Activated CD8-positive, alpha-beta memory T cell treated with anti-CD3 and anti-CD28 coated beads, Interleukin-2, amount 10 ng/mL, durations not matched to agents 7 days and 5 days (primary cell): Measurements from ENCODE around the gene ATP2A3. TPM values are rescaled to one million over a fixed set of nuclear protein-coding genes. Genes with fewer than 3 reads are reported as not detected.

ENCODE experiments used
- ATAC-seq: fragments of 150-1000 bp; cut with Tn5 transposase; one replicate; pipeline ENCODE4 v1.10.0; 2021; ENCODE audit warnings: moderate library complexity
- CTCF ChIA-PET: fragments of 350-600 bp; sonication (Branson Sonifier 250); formaldehyde crosslinking; loops from one replicate; lab custom pipeline; 2021; ENCODE audit warnings: antibody characterized with exemption; lab: Charles Lee
- DNase-seq: peaks from one replicate; pipeline ENCODE4 v3.0.0-alpha.2; 2020
- H3K27ac Mint-ChIP-seq: one replicate; pipeline ENCODE4 v1.8.0; 2021; ENCODE audit warnings: mild to moderate bottlenecking, mixed read lengths
- H3K27me3 Mint-ChIP-seq: one replicate; pipeline ENCODE4 v1.8.0; 2021; ENCODE audit warnings: mixed read lengths
- H3K36me3 Mint-ChIP-seq: one replicate; pipeline ENCODE4 v1.8.0; 2021; ENCODE audit warnings: mild to moderate bottlenecking, mixed read lengths
- H3K4me1 Mint-ChIP-seq: one replicate; pipeline ENCODE4 v1.8.0; 2021; ENCODE audit warnings: mixed read lengths
- H3K4me3 Mint-ChIP-seq: one replicate; pipeline ENCODE4 v1.8.0; 2021; ENCODE audit warnings: mild to moderate bottlenecking, moderate library complexity, mixed read lengths
- H3K9me3 Mint-ChIP-seq: one replicate; pipeline ENCODE4 v1.8.0; 2022; ENCODE audit warnings: low read depth, mixed read lengths
- total RNA-seq, 2 experiments: library from RNA; stranded (reverse); gene quantifications; one replicate each; pipeline ENCODE4 v1.2.3, GENCODE V29; 2021

Gene ATP2A3
- total RNA-seq, 2 experiments from 2014 or later = 264 to 377 TPM

- DNase-seq (no peak), ATAC-seq (no peak)
- no peaks in the 10 kb centered on the region for H3K27me3 Mint-ChIP-seq
- peaks cover 5% of the 10 kb centered on the region for H3K36me3 Mint-ChIP-seq
- H3K9me3 Mint-ChIP-seq = peaks cover 7% of the 10 kb centered on the region
- no peak overlapping the region for H3K27ac Mint-ChIP-seq
- H3K4me1 Mint-ChIP-seq = peaks cover 11% of the 10 kb centered on the region
- H3K4me3 Mint-ChIP-seq = no peak overlapping the region
- CTCF ChIA-PET = interaction anchor here (2.1 kb wide), 1 partner anchor 27 kb away, joined by 4 read pairs; no protein-coding TSS in a partner anchor
Observed at GRCh38 chr17:3977387-3977786, 13.2 kb upstream of the ATP2A3 start.

- ATAC-seq = no peak
- no peak for DNase-seq
- CTCF ChIA-PET = interaction anchor here (2.1 kb wide), 1 partner anchor 28 kb away, joined by 4 read pairs; no protein-coding TSS in a partner anchor
- Mint-ChIP-seq H3K27ac (no peak overlapping the region), H3K4me1 (peaks cover 17% of the 10 kb centered on the region), H3K36me3 (peaks cover 5% of the 10 kb centered on the region), H3K9me3 (peaks cover 7% of the 10 kb centered on the region), H3K27me3 (no peaks in the 10 kb centered on the region), H3K4me3 (no peak overlapping the region)
Observed at GRCh38 chr17:3976675-3977171, 12.5 kb upstream of the ATP2A3 start.

GRCh38 chr17:3974980-3975379, 10.7 kb upstream of the ATP2A3 start:
- no peak for DNase-seq
- no peak overlapping the region for H3K4me3 Mint-ChIP-seq
- CTCF ChIA-PET = interaction anchor here (1.9 kb wide), 1 partner anchor 10 kb away, joined by 5 read pairs; the partner anchor contains the start of gene ATP2A3
- peaks cover 7% of the 10 kb centered on the region for H3K9me3 Mint-ChIP-seq
- peaks cover 3% of the 10 kb centered on the region for H3K27me3 Mint-ChIP-seq
- H3K4me1 Mint-ChIP-seq = peaks cover 17% of the 10 kb centered on the region
- ATAC-seq = no peak
- peaks cover 5% of the 10 kb centered on the region for H3K36me3 Mint-ChIP-seq
- H3K27ac Mint-ChIP-seq = no peak overlapping the region

DNA sequence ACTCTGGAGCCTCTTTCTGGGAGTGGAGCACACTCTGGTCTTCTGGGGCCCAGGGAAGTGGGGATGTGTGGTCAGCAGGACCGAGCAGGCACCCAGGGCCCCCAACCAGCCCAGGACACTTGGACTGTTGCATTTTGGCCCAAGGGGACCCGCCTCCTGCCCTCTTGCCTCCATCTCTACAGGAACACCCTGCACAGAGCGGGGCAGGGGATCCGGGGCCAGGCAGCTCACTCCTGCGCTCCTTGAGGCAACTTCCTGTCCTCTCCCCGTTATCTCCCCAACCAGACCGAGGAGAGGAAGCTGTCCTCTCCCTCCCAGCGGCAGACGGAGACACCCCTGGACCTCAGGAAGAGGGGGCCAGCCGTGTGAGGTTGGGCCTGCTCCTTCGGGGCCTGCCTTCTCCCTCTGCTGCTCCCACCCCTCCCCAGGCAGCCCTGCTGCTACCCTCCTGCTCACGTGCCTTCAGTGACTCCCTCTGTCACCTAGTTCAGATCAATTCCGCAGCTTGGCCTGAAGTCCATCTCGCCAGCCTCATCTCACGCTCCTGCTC, 10.0 kb upstream of the ATP2A3 start:
- H3K27ac Mint-ChIP-seq = no peak overlapping the region
- H3K27me3 Mint-ChIP-seq = peaks cover 3% of the 10 kb centered on the region
- H3K4me3 Mint-ChIP-seq = no peak overlapping the region
- CTCF ChIA-PET = interaction anchor here (1.2 to 1.9 kb wide), 3 partner anchors 9 to 60 kb away, joined by 3 to 5 read pairs (median 4); partner anchors contain the start of gene ATP2A3
- H3K9me3 Mint-ChIP-seq = peaks cover 7% of the 10 kb centered on the region
- H3K36me3 Mint-ChIP-seq = peaks cover 5% of the 10 kb centered on the region
- H3K4me1 Mint-ChIP-seq = peaks cover 17% of the 10 kb centered on the region
- ATAC-seq (no peak), DNase-seq (no peak)

- peaks cover 5% of the 10 kb centered on the region for H3K36me3 Mint-ChIP-seq
- ATAC-seq (no peak), DNase-seq (no peak)
- H3K27ac Mint-ChIP-seq = no peak overlapping the region
- CTCF ChIA-PET = interaction anchor here (1.2 to 1.3 kb wide), 2 partner anchors 14 to 59 kb away, joined by 3 to 4 read pairs; no protein-coding TSS in a partner anchor
- peaks cover 21% of the 10 kb centered on the region for H3K4me1 Mint-ChIP-seq
- H3K4me3 Mint-ChIP-seq = no peak overlapping the region
- H3K9me3 Mint-ChIP-seq = peaks cover 7% of the 10 kb centered on the region
- peaks cover 6% of the 10 kb centered on the region for H3K27me3 Mint-ChIP-seq
Observed at GRCh38 chr17:3973495-3974137, 9.4 kb upstream of the ATP2A3 start.

DNA sequence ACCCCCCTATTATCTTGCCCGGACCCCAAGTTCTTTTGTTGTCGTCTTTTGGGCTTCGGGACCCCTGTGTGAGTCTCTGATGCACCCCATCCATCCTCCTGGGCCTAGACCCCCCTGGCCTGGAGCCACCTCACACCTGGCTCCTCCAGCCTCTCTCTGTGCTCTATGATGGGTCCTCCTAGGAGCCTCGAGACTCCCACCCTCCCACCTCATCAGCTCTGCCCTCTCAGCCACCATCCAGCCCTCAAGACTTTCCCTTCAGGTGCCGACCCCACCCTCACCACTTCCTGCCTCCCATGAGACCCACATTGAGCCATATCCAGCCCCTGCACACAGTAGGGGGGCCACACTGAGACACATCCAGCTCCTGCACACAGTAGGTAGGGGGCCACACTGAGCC, 8.7 kb upstream of the ATP2A3 start:
- Mint-ChIP-seq H3K4me3 (no peak overlapping the region), H3K27me3 (peaks cover 6% of the 10 kb centered on the region), H3K9me3 (peaks cover 7% of the 10 kb centered on the region), H3K27ac (no peak overlapping the region), H3K4me1 (peaks cover 21% of the 10 kb centered on the region), H3K36me3 (peaks cover 5% of the 10 kb centered on the region)
- CTCF ChIA-PET = no interaction called here
- ATAC-seq (no peak), DNase-seq (no peak)

- Mint-ChIP-seq H3K4me1 (peaks cover 21% of the 10 kb centered on the region), H3K36me3 (peaks cover 5% of the 10 kb centered on the region), H3K9me3 (peaks cover 7% of the 10 kb centered on the region), H3K27ac (no peak overlapping the region), H3K4me3 (peak overlapping the region; percentile 49), H3K27me3 (peaks cover 6% of the 10 kb centered on the region)
- CTCF ChIA-PET = interaction anchor here (1.0 kb wide), 1 partner anchor 45 kb away, joined by 3 read pairs; no protein-coding TSS in a partner anchor
- DNase-seq = peak; percentile 51
- ATAC-seq = peak; percentile 63
Observed at GRCh38 chr17:3972281-3972731, 8.1 kb upstream of the ATP2A3 start.

DNA sequence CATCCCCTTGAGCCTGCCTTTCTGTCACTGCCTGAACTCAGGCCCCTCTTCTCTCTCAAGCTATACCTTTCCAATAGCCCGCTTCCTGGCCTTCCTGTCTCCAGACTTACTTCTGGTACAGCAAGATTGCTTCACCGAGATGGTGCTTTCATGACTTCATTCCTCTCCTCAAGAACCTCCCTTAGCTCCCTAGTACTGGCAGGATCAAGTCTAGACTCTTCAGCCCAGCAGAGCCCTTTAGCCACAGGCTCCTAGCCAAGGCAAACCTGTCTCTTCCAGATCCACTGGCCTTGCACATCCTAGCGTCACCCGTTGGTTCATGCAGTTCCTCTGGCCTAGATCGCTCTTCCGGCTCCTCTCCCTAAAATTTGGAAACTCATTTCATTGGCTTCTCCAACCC, 6.4 kb upstream of the ATP2A3 start:
- peaks cover 7% of the 10 kb centered on the region for H3K9me3 Mint-ChIP-seq
- CTCF ChIA-PET = interaction anchor here (1.0 kb wide), 1 partner anchor 233 kb away, joined by 3 read pairs; no protein-coding TSS in a partner anchor
- H3K27me3 Mint-ChIP-seq = peaks cover 6% of the 10 kb centered on the region
- ATAC-seq (no peak), DNase-seq (no peak)
- H3K4me3 Mint-ChIP-seq = no peak overlapping the region
- H3K27ac Mint-ChIP-seq = no peak overlapping the region
- peaks cover 23% of the 10 kb centered on the region for H3K4me1 Mint-ChIP-seq
- H3K36me3 Mint-ChIP-seq = peaks cover 5% of the 10 kb centered on the region

DNA sequence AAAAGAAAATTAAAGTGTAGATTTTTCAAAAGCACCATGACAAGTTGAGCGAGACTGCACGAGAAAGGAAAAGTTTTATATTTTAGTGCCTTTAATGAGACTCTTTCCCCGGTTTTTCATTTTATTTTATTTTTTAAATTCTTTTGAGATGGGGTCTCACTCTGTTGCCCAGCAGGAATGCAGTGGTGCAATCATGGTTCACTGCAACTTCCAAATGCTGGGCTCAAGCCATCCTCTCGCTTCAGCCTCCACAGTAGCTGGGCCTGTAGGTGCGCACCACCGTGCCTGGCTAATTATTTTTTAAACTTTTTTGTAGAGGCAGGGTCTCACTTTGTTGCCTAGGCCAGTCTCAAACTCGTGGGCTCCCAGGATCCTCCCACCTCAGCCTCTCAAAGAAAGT, 5.7 kb upstream of the ATP2A3 start:
- Mint-ChIP-seq H3K27me3 (peaks cover 6% of the 10 kb centered on the region), H3K4me3 (no peak overlapping the region), H3K9me3 (peaks cover 5% of the 10 kb centered on the region), H3K27ac (no peak overlapping the region), H3K4me1 (peaks cover 29% of the 10 kb centered on the region), H3K36me3 (peaks cover 3% of the 10 kb centered on the region)
- CTCF ChIA-PET = interaction anchor here (1.0 kb wide), 1 partner anchor 232 kb away, joined by 3 read pairs; no protein-coding TSS in a partner anchor
- ATAC-seq (no peak), DNase-seq (no peak)

DNA sequence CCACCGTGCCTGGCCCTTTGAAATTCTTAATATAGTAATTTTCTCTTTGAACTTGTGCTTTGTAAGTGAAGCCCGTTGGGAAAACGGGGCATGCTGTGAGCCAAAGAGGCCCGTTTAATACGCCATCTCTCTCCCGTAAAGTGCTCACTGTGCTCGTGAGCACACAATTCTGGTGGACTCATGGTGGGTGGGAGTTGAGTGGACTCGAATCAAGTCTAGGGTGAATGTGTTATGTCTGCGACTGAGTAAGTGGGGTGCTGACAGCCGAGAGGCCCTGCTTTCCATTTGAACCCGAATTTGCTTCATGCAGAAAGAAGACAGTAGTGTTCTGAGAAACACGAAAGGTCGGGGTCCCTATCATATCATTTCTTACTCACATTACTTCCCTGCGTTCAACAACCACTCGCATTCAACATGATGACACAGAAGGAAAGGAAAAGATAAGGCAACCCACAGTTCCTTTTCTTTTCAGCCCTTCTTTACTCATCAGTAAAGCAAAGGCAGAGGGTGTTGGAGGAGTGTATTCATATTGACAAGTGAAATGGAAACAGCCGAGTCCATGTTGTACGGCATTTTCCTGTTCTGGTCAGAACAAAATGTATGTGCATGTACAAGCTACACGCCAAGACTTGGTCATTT, 4.8 kb upstream of the ATP2A3 start:
- H3K9me3 Mint-ChIP-seq = no peaks in the 10 kb centered on the region
- DNase-seq (no peak), ATAC-seq (no peak)
- H3K4me3 Mint-ChIP-seq = no peak overlapping the region
- H3K27me3 Mint-ChIP-seq = peaks cover 6% of the 10 kb centered on the region
- CTCF ChIA-PET = no interaction called here
- H3K36me3 Mint-ChIP-seq = no peaks in the 10 kb centered on the region
- peaks cover 29% of the 10 kb centered on the region for H3K4me1 Mint-ChIP-seq
- H3K27ac Mint-ChIP-seq = no peak overlapping the region

DNA sequence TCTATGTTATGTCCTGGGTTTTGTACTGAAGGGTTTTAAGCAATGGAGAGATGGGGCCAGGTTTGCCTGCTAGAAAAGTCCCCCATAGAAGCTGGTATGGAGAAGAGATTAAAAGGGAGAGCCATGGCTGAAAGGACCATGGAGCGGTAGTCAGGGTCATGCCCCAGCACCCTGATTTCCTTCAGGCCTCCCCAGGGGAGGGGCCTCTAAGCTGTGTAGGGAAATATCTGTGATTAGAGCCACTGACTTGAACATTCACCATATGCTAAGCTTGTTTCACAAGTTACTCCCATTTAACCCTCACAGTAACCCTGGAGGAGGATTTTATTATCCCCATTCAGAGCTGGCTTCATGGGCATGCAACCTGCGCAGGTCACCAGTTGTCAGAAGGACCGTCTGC, 3.8 kb upstream of the ATP2A3 start:
- Mint-ChIP-seq H3K4me1 (peaks cover 23% of the 10 kb centered on the region), H3K4me3 (no peak overlapping the region), H3K27ac (no peak overlapping the region), H3K9me3 (no peaks in the 10 kb centered on the region), H3K27me3 (peaks cover 6% of the 10 kb centered on the region), H3K36me3 (peaks cover 3% of the 10 kb centered on the region)
- ATAC-seq = no peak
- no peak for DNase-seq
- CTCF ChIA-PET = interaction anchor here (2.0 kb wide), 1 partner anchor 54 kb away, joined by 7 read pairs; no protein-coding TSS in a partner anchor

DNA sequence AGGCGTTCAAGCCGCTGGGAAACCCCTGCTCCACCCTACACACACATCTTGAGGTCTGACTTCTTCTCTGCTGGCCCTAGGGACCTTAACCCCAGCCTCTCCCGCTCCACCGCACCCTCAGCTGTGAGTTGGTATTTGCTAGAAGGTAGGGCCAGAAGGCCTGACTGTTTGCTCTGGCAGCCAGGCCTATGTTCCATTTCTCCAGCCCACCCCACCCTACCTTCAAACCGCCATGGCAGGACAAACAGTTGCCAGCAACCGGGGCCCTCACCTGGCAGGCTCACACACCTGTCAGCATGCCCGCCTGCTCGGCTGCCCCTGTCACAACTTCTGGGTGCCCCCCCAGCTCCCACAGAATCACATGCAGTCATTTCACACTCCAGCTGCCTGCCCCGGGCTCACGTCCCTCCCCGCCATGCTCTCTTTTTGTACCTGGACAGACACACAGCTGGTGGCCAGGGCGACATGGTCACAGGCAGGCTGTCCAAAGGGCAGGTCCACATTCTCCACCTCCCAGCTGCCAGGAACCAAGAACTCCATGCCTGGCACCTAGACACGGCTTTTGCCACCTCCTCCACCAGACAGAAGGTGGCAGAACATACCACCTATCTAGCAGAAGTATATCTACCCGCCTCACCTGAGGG, 2.6 kb upstream of the ATP2A3 start:
- ATAC-seq (no peak), DNase-seq (no peak)
- Mint-ChIP-seq H3K36me3 (peaks cover 11% of the 10 kb centered on the region), H3K9me3 (no peaks in the 10 kb centered on the region), H3K4me3 (no peak overlapping the region), H3K4me1 (peaks cover 22% of the 10 kb centered on the region), H3K27me3 (peaks cover 6% of the 10 kb centered on the region), H3K27ac (no peak overlapping the region)
- CTCF ChIA-PET = interaction anchor here (1.0 to 2.5 kb wide), 4 partner anchors 11 to 53 kb away, joined by 3 to 9 read pairs (median 5); no protein-coding TSS in a partner anchor
